Naive thymus-derived CD8-positive, alpha-beta T cell (primary cell): ENCODE measurements around the gene DAB2IP. TPM values are rescaled to one million over a fixed set of nuclear protein-coding genes. Genes with fewer than 3 reads are reported as not detected.
A peak's percentile ranks its signal among the peaks of the same experiment; 100 is the strongest.

Experiments
- ATAC-seq, 2 donors: fragments of 150-1000 bp; cut with Tn5 transposase in 1 of 2; sonication (Bioruptor Pico), chemical (Tn5 transposase) in 1 of 2; 1 replicate in 1 of 2; 2 replicates in 1 of 2; pipeline ENCODE4 v1.10.0; 2021; ENCODE audit warnings: mild to moderate bottlenecking in 2 of 2, moderate library complexity in 2 of 2
- POLR2A ChIA-PET: fragments of 350-600 bp; sonication (Branson Sonifier 250); formaldehyde crosslinking; loops from one replicate; lab custom pipeline; 2021; ENCODE audit warnings: antibody characterized with exemption; lab: Charles Lee
- DNase-seq, 10 donors: peaks; one replicate each; pipeline versions ENCODE4 v3.0.0 to v3.0.0-alpha.2; 2020 to 2022
- H3K27ac Mint-ChIP-seq, 10 donors: one replicate each; pipeline ENCODE4 v1.8.0; 2020 to 2022; ENCODE audit warnings: mild to moderate bottlenecking in 10 of 10, mixed read lengths in 10 of 10, moderate library complexity in 4 of 10, inconsistent platforms in 1 of 10
- H3K27me3 Mint-ChIP-seq, 5 donors: one replicate each; pipeline ENCODE4 v1.8.0; 2021 to 2022; ENCODE audit warnings: mixed read lengths in 5 of 5
- H3K36me3 Mint-ChIP-seq, 3 donors: one replicate each; pipeline ENCODE4 v1.8.0; 2020 to 2022; ENCODE audit warnings: mixed read lengths in 3 of 3, mild to moderate bottlenecking in 2 of 3, inconsistent platforms in 1 of 3
- H3K4me1 Mint-ChIP-seq, 4 donors: one replicate each; pipeline ENCODE4 v1.8.0; 2021 to 2022; ENCODE audit warnings: mixed read lengths in 4 of 4
- H3K4me3 Mint-ChIP-seq, 10 donors: one replicate each; pipeline ENCODE4 v1.8.0; 2020 to 2022; ENCODE audit warnings: mild to moderate bottlenecking in 10 of 10, mixed read lengths in 10 of 10, moderate library complexity in 6 of 10, inconsistent platforms in 1 of 10
- H3K9me3 Mint-ChIP-seq, 9 donors: one replicate each; pipeline ENCODE4 v1.8.0; 2020 to 2022; ENCODE audit warnings: mixed read lengths in 9 of 9, mild to moderate bottlenecking in 3 of 9, inconsistent platforms in 1 of 9, moderate library complexity in 1 of 9
- polyA plus RNA-seq, 3 donors: library from polyadenylated mRNA; unstranded; fragments of 300-500 nt; fragmentation: Illumina TruSeq; gene quantifications; one replicate each; pipeline ENCODE4 v1.2.3, GENCODE V29; 2021
- total RNA-seq, 8 experiments: library from RNA in 2 of 8; stranded (reverse) in 2 of 8; gene quantifications; one replicate each; pipeline ENCODE4 v1.2.3 and lab custom pipeline; 2021 to 2026

The DAB2IP gene
- total RNA-seq (not detected), polyA plus RNA-seq (not detected), total RNA-seq (lab: John Stamatoyannopoulos, UW) (0 to 0.49 (median 0) reads per million in 6 experiments)

- peak within 1 kb of the TSS; percentile 54 to 85 (median 78) for H3K4me3 Mint-ChIP-seq
- peaks cover 25 to 86% (median 58%) of the 10 kb centered on the region in 5 donors for H3K27me3 Mint-ChIP-seq
- POLR2A ChIA-PET: no interaction called here
- ATAC-seq (peak; percentile 38 to 39), DNase-seq (peak in 1 of 10 donors; percentile 36)
- peaks cover 11 to 18% (median 18%) of the 10 kb centered on the region in 4 donors for H3K4me1 Mint-ChIP-seq
- peak within 1 kb of the TSS in 1 of 10 donors; percentile 50 for H3K27ac Mint-ChIP-seq
- H3K9me3 Mint-ChIP-seq: no peaks in the 10 kb centered on the region
- H3K36me3 Mint-ChIP-seq: no peaks in the 10 kb centered on the region
These were observed at the start of gene DAB2IP for GRCh38 chr9:121651295-121652020. Gene DAB2IP (plus strand): TSS chr9:121651634. CDS start chr9:121651776, 142 bp downstream.

- no peaks in the 10 kb centered on the region for H3K36me3 Mint-ChIP-seq
- H3K4me3 Mint-ChIP-seq: no peak overlapping the region
- DNase-seq (no peak), ATAC-seq (no peak)
- peaks cover 0 to 5% (median 0%) of the 10 kb centered on the region in 9 donors for H3K9me3 Mint-ChIP-seq
- H3K27ac Mint-ChIP-seq: no peak overlapping the region
- peaks cover 0 to 11% (median 7%) of the 10 kb centered on the region in 4 donors for H3K4me1 Mint-ChIP-seq
- H3K27me3 Mint-ChIP-seq: peaks cover 34 to 75% (median 54%) of the 10 kb centered on the region in 5 donors
- POLR2A ChIA-PET: no interaction called here
These were observed 48.4 kb upstream of the DAB2IP start for GRCh38 chr9:121603028-121603427.

- Mint-ChIP-seq H3K9me3 (peaks cover 0 to 3% (median 0%) of the 10 kb centered on the region in 9 donors), H3K4me3 (no peak overlapping the region), H3K4me1 (peaks cover 0 to 8% (median 7%) of the 10 kb centered on the region in 4 donors), H3K36me3 (no peaks in the 10 kb centered on the region), H3K27me3 (peaks cover 38 to 84% (median 53%) of the 10 kb centered on the region in 5 donors), H3K27ac (no peak overlapping the region)
- no peak for ATAC-seq
- POLR2A ChIA-PET: no interaction called here
- DNase-seq: no peak
These were observed 47.2 kb upstream of the DAB2IP start for GRCh38 chr9:121604242-121604641.

- Mint-ChIP-seq H3K9me3 (peaks cover 0 to 3% (median 0%) of the 10 kb centered on the region in 9 donors), H3K4me3 (no peak overlapping the region), H3K27me3 (peaks cover 38 to 88% (median 57%) of the 10 kb centered on the region in 5 donors), H3K36me3 (no peaks in the 10 kb centered on the region), H3K27ac (no peak overlapping the region), H3K4me1 (peaks cover 0 to 8% (median 7%) of the 10 kb centered on the region in 4 donors)
- no peak for ATAC-seq
- POLR2A ChIA-PET: no interaction called here
- DNase-seq: no peak
These were observed 46.8 kb upstream of the DAB2IP start for GRCh38 chr9:121604654-121605053.

- Mint-ChIP-seq H3K36me3 (no peaks in the 10 kb centered on the region), H3K4me1 (peaks cover 4 to 8% (median 7%) of the 10 kb centered on the region in 4 donors), H3K9me3 (no peaks in the 10 kb centered on the region), H3K4me3 (no peak overlapping the region), H3K27ac (no peak overlapping the region), H3K27me3 (peaks cover 32 to 80% (median 52%) of the 10 kb centered on the region in 5 donors)
- ATAC-seq: no peak
- DNase-seq: no peak
- POLR2A ChIA-PET: no interaction called here
These were observed 43.8 kb upstream of the DAB2IP start for GRCh38 chr9:121607434-121608167.

- H3K27me3 Mint-ChIP-seq: peaks cover 29 to 80% (median 50%) of the 10 kb centered on the region in 5 donors
- ATAC-seq (no peak), DNase-seq (no peak)
- peaks cover 11 to 14% (median 12%) of the 10 kb centered on the region in 4 donors for H3K4me1 Mint-ChIP-seq
- POLR2A ChIA-PET: no interaction called here
- H3K4me3 Mint-ChIP-seq: no peak overlapping the region
- H3K36me3 Mint-ChIP-seq: no peaks in the 10 kb centered on the region
- no peaks in the 10 kb centered on the region for H3K9me3 Mint-ChIP-seq
- no peak overlapping the region for H3K27ac Mint-ChIP-seq
These were observed 43.1 kb upstream of the DAB2IP start for GRCh38 chr9:121608168-121608853.

- POLR2A ChIA-PET: no interaction called here
- ATAC-seq (no peak), DNase-seq (no peak)
- Mint-ChIP-seq H3K27me3 (peaks cover 18 to 79% (median 41%) of the 10 kb centered on the region in 5 donors), H3K4me3 (no peak overlapping the region), H3K27ac (peak overlapping the region in 1 of 10 donors; percentile 1), H3K4me1 (peaks cover 11 to 19% (median 17%) of the 10 kb centered on the region in 4 donors), H3K36me3 (no peaks in the 10 kb centered on the region), H3K9me3 (no peaks in the 10 kb centered on the region)
These were observed 41.4 kb upstream of the DAB2IP start for GRCh38 chr9:121609822-121610637.

- POLR2A ChIA-PET: no interaction called here
- no peak overlapping the region for H3K4me3 Mint-ChIP-seq
- peaks cover 21 to 78% (median 44%) of the 10 kb centered on the region in 5 donors for H3K27me3 Mint-ChIP-seq
These were observed 40.8 kb upstream of the DAB2IP start for GRCh38 chr9:121610638-121610953.

GRCh38 chr9:121612511-121612998 is 38.9 kb upstream of the DAB2IP start:
- H3K36me3 Mint-ChIP-seq: no peaks in the 10 kb centered on the region
- DNase-seq (no peak), ATAC-seq (no peak)
- peaks cover 11 to 19% (median 17%) of the 10 kb centered on the region in 4 donors for H3K4me1 Mint-ChIP-seq
- peaks cover 19 to 85% (median 50%) of the 10 kb centered on the region in 5 donors for H3K27me3 Mint-ChIP-seq
- H3K9me3 Mint-ChIP-seq: no peaks in the 10 kb centered on the region
- peak overlapping the region in 3 of 10 donors; percentile 15 to 65 (median 20) for H3K4me3 Mint-ChIP-seq
- H3K27ac Mint-ChIP-seq: peak overlapping the region in 1 of 10 donors; percentile 40
- POLR2A ChIA-PET: no interaction called here

More at GRCh38 chr9:121610638-121610953, 40.8 kb upstream of the DAB2IP start:
- ATAC-seq (no peak), DNase-seq (no peak)
- Mint-ChIP-seq H3K36me3 (no peaks in the 10 kb centered on the region), H3K4me1 (peaks cover 11 to 19% (median 17%) of the 10 kb centered on the region in 4 donors), H3K27ac (peak overlapping the region in 1 of 10 donors; percentile 56), H3K9me3 (no peaks in the 10 kb centered on the region)

GRCh38 chr9:121613009-121613752 is 38.3 kb upstream of the DAB2IP start:
- Mint-ChIP-seq H3K4me3 (peak overlapping the region in 6 of 10 donors; percentile 11 to 50 (median 28)), H3K27ac (no peak overlapping the region), H3K9me3 (no peaks in the 10 kb centered on the region), H3K36me3 (no peaks in the 10 kb centered on the region), H3K4me1 (peaks cover 11 to 19% (median 17%) of the 10 kb centered on the region in 4 donors), H3K27me3 (peaks cover 17 to 80% (median 47%) of the 10 kb centered on the region in 5 donors)
- DNase-seq (no peak), ATAC-seq (no peak)
- POLR2A ChIA-PET: no interaction called here

- Mint-ChIP-seq H3K27ac (peak overlapping the region in 1 of 10 donors; percentile 7), H3K27me3 (peaks cover 11 to 61% (median 33%) of the 10 kb centered on the region in 5 donors), H3K4me1 (peaks cover 16 to 25% (median 17%) of the 10 kb centered on the region in 4 donors), H3K4me3 (no peak overlapping the region), H3K36me3 (no peaks in the 10 kb centered on the region), H3K9me3 (no peaks in the 10 kb centered on the region)
- POLR2A ChIA-PET: no interaction called here
- ATAC-seq (no peak), DNase-seq (no peak)
These were observed 35.2 kb upstream of the DAB2IP start for GRCh38 chr9:121616123-121616755.
